ENCODE results near the gene ERLIN1. TPM values are rescaled to one million over a fixed set of nuclear protein-coding genes. Genes with fewer than 3 reads are reported as not detected.

The ERLIN1 gene
- total and polyA plus RNA-seq, 2 experiments from 2014 or later: 32.2 to 63.3 TPM

DNA sequence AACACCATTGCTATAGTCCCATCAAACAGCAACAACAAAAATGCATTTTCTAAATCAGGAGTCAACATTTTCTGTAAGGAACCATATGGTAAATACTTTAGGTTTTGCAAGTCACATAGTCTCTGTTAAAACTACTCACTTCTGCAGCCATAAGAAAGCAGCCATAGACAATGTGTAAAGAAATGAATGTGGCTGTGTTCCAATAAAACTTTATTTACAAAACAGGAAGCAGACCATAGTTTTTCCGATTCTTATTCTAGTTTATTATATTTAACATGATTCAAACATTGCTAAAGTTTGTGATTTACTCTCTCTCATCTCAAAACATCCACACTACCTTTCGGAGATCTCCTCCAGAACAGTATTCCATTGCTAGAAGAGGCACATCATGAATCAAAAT, 36.7 kb upstream of the ERLIN1 start:
- Histone ChIP-seq H3K4me1 (ENCODE audit: insufficient read depth) (no peaks in the 10 kb centered on the region), H2AFZ (no peak overlapping the region), H3K27ac (no peak overlapping the region), H3K9me3 (ENCODE audit: low read depth) (no peaks in the 10 kb centered on the region), H3K27me3 (replicated peaks; ENCODE audit: insufficient read depth) (no peaks in the 10 kb centered on the region), H3F3A (ENCODE audit: insufficient read depth) (no peaks in the 10 kb centered on the region), H4K20me1 (ENCODE audit: insufficient read depth) (no peaks in the 10 kb centered on the region), H3K4me2 (ENCODE audit: unreplicated experiment) (no peak overlapping the region), H3K36me3 (ENCODE audit: low read depth) (peaks cover 58% of the 10 kb centered on the region), H3K9me2 (ENCODE audit: insufficient read depth) (no peaks in the 10 kb centered on the region), H3K4me3 (no peak overlapping the region), H3K9ac (no peak overlapping the region), H3K79me2 (ENCODE audit: insufficient read depth) (peaks cover 28% of the 10 kb centered on the region)
- TF ChIP-seq EZH2phosphoT487 (IDR thresholded peaks at IDR 0.05; ENCODE audit: insufficient read depth, low read depth) (no peak), EZH2 (IDR thresholded peaks at IDR 0.05; ENCODE audit: insufficient read depth, poor library complexity, severe bottlenecking) (no peak)
- in situ Hi-C loops (cut with MboI): no loop called here
- no peak for DNase-seq
- 96 to 97% methylated on average over 2 of the region's 2 CpGs for WGBS, 2 experiments (ENCODE audit: low coverage in 1 of 2, low lambda C conversion rate in 2 of 2, missing lambda C conversion rate in 2 of 2)

DNA sequence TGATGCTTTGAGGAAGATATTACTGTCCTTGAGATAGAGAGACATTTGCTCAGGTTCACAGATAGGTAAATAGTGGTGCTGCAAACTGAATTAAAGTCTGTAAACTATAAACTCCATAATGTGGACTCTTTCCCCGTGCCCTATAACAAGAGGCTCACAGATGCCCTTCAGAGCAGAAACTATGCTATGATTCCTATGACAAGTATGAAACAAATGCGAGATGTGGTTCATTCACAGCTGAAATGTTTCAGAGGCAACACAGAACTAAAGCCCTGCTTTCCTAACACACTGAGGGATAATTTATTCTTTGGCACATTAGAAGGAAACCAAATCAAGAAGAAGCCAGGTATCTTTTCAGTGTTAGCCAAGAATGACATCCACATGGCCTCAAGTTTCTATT, 30.2 kb upstream of the ERLIN1 start:
- WGBS, 2 experiments (ENCODE audit: low coverage in 1 of 2, low lambda C conversion rate in 2 of 2, missing lambda C conversion rate in 2 of 2): 92 to 98% methylated on average over 2 of the region's 2 CpGs
- H3K36me3 ChIP-seq (ENCODE audit: low read depth): peaks cover 53% of the 10 kb centered on the region
- no peaks in the 10 kb centered on the region for H3K79me2 ChIP-seq (ENCODE audit: insufficient read depth)
- TF ChIP-seq EZH2 (IDR thresholded peaks at IDR 0.05; ENCODE audit: insufficient read depth, poor library complexity, severe bottlenecking): no peak
- TF ChIP-seq EZH2phosphoT487 (IDR thresholded peaks at IDR 0.05; ENCODE audit: insufficient read depth, low read depth): no peak
- in situ Hi-C loops (cut with MboI): no loop called here
- no peaks in the 10 kb centered on the region for H3F3A ChIP-seq (ENCODE audit: insufficient read depth)
- no peak overlapping the region for H3K4me2 ChIP-seq (ENCODE audit: unreplicated experiment)
- H4K20me1 ChIP-seq (ENCODE audit: insufficient read depth): no peaks in the 10 kb centered on the region
- H3K27me3 ChIP-seq (replicated peaks; ENCODE audit: insufficient read depth): no peaks in the 10 kb centered on the region
- no peaks in the 10 kb centered on the region for H3K9me2 ChIP-seq (ENCODE audit: insufficient read depth)
- no peak overlapping the region for H3K9ac ChIP-seq
- no peaks in the 10 kb centered on the region for H3K4me1 ChIP-seq (ENCODE audit: insufficient read depth)
- H3K9me3 ChIP-seq (ENCODE audit: low read depth): no peaks in the 10 kb centered on the region
- no peak overlapping the region for H2AFZ ChIP-seq
- no peak for DNase-seq
- no peak overlapping the region for H3K4me3 ChIP-seq
- no peak overlapping the region for H3K27ac ChIP-seq

DNA sequence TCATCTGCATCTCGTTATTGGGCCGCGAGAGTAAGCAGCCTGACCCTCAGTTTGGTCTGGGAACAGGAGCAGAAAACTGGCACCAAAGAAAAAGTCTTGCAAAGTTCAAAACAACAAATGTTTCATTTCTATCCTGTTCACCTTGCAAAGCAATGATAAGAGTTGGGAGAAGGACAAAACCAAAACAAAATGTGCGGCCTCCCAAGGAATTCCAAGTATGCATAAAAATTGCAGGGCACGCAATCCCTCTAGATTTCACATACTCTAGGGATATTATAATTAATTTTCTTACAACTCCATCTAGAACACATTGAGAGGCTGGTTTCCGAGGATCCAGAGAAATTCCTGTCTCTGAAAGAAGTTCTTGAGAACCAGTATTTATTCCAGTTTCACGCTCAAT, 23.5 kb upstream of the ERLIN1 start:
- Histone ChIP-seq H3K36me3 (ENCODE audit: low read depth) (peaks cover 25% of the 10 kb centered on the region; the same call in 1 of the 2 replicates), H2AFZ (no peak overlapping the region), H3K4me2 (ENCODE audit: unreplicated experiment) (no peak overlapping the region), H4K20me1 (ENCODE audit: insufficient read depth) (no peaks in the 10 kb centered on the region), H3F3A (ENCODE audit: insufficient read depth) (no peaks in the 10 kb centered on the region), H3K79me2 (ENCODE audit: insufficient read depth) (no peaks in the 10 kb centered on the region), H3K4me3 (no peak overlapping the region), H3K27me3 (replicated peaks; ENCODE audit: insufficient read depth) (no peaks in the 10 kb centered on the region), H3K27ac (no peak overlapping the region), H3K9me3 (ENCODE audit: low read depth) (no peaks in the 10 kb centered on the region), H3K4me1 (ENCODE audit: insufficient read depth) (0 out of 2 replicates have a peak, but pooled peaks cover 6% of the 10 kb centered on the region), H3K9ac (no peak overlapping the region), H3K9me2 (ENCODE audit: insufficient read depth) (no peaks in the 10 kb centered on the region)
- in situ Hi-C loops (cut with MboI): no loop called here
- peak; percentile 16 for DNase-seq
- WGBS, 2 experiments (ENCODE audit: low coverage in 1 of 2, low lambda C conversion rate in 2 of 2, missing lambda C conversion rate in 2 of 2): 63% methylated on average over 7 of the region's 7 CpGs
- TF ChIP-seq EZH2 (IDR thresholded peaks at IDR 0.05; ENCODE audit: insufficient read depth, poor library complexity, severe bottlenecking) (no peak), EZH2phosphoT487 (IDR thresholded peaks at IDR 0.05; ENCODE audit: insufficient read depth, low read depth) (no peak)

DNA sequence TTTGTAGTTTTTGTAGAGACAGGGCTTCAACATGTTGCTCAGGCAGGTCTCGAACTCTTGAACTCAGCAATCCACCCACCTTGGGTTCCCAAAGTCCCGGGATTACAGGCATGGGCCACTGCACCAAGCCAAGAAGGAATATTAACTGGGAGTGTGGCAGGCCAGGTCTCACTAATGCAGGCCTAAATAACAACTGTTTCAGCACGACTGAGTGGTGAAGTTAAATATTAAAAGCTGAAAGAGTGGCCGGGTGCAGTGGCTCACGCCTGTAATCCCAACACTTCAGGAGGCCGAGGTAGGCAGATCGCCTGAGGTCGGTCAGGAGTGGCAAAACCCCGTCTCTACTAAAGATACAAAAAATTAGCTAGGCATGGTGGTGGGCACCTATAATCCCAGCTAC, 22.4 kb upstream of the ERLIN1 start:
- Histone ChIP-seq H3K9me2 (ENCODE audit: insufficient read depth) (no peaks in the 10 kb centered on the region), H3F3A (ENCODE audit: insufficient read depth) (no peaks in the 10 kb centered on the region), H3K4me1 (ENCODE audit: insufficient read depth) (0 out of 2 replicates have a peak, but pooled peaks cover 6% of the 10 kb centered on the region), H3K27me3 (replicated peaks; ENCODE audit: insufficient read depth) (no peaks in the 10 kb centered on the region), H3K9ac (no peak overlapping the region), H3K9me3 (ENCODE audit: low read depth) (no peaks in the 10 kb centered on the region), H3K79me2 (ENCODE audit: insufficient read depth) (no peaks in the 10 kb centered on the region), H3K4me2 (ENCODE audit: unreplicated experiment) (no peak overlapping the region), H4K20me1 (ENCODE audit: insufficient read depth) (no peaks in the 10 kb centered on the region), H3K36me3 (ENCODE audit: low read depth) (peaks cover 34% of the 10 kb centered on the region; the same call in 1 of the 2 replicates), H3K4me3 (no peak overlapping the region), H3K27ac (no peak overlapping the region), H2AFZ (no peak overlapping the region)
- WGBS, 2 experiments (ENCODE audit: low coverage in 1 of 2, low lambda C conversion rate in 2 of 2, missing lambda C conversion rate in 2 of 2): 91 to 94% methylated on average over 9 of the region's 9 CpGs
- in situ Hi-C loops (cut with MboI): no loop called here
- no peak for DNase-seq
- TF ChIP-seq EZH2phosphoT487 (IDR thresholded peaks at IDR 0.05; ENCODE audit: insufficient read depth, low read depth) (no peak), EZH2 (IDR thresholded peaks at IDR 0.05; ENCODE audit: insufficient read depth, poor library complexity, severe bottlenecking) (no peak)

DNA sequence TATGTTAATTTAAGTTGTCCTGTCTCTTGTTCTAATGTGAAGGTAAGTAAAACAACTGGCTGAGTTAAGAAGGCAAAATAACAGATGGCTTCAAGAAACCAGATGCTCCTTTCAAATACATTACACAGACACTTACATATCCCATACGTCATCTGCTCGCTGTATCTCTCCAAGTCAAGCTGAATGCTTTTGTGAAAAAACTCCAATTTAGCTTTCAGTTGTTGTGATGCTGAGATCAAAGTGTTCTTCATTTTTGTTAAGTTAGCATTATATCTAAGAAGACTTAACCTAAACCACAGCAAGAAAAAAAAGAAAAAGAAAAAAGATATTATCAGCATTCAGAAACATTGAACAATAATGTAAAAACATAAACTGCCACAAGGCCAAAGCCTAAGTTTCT, 18.5 kb upstream of the ERLIN1 start:
- Histone ChIP-seq H3K27me3 (replicated peaks; ENCODE audit: insufficient read depth) (no peaks in the 10 kb centered on the region), H2AFZ (no peak overlapping the region), H3K4me1 (ENCODE audit: insufficient read depth) (0 out of 2 replicates have a peak, but pooled peaks cover 3% of the 10 kb centered on the region), H3K36me3 (ENCODE audit: low read depth) (peaks cover 58% of the 10 kb centered on the region), H4K20me1 (ENCODE audit: insufficient read depth) (no peaks in the 10 kb centered on the region), H3K27ac (no peak overlapping the region), H3K9me3 (ENCODE audit: low read depth) (no peaks in the 10 kb centered on the region), H3F3A (ENCODE audit: insufficient read depth) (no peaks in the 10 kb centered on the region), H3K9ac (no peak overlapping the region), H3K79me2 (ENCODE audit: insufficient read depth) (no peaks in the 10 kb centered on the region), H3K9me2 (ENCODE audit: insufficient read depth) (no peaks in the 10 kb centered on the region), H3K4me3 (no peak overlapping the region), H3K4me2 (ENCODE audit: unreplicated experiment) (no peak overlapping the region)
- TF ChIP-seq EZH2 (IDR thresholded peaks at IDR 0.05; ENCODE audit: insufficient read depth, poor library complexity, severe bottlenecking) (no peak), EZH2phosphoT487 (IDR thresholded peaks at IDR 0.05; ENCODE audit: insufficient read depth, low read depth) (no peak)
- in situ Hi-C loops (cut with MboI): no loop called here
- DNase-seq: no peak
- WGBS, 2 experiments (ENCODE audit: low coverage in 1 of 2, low lambda C conversion rate in 2 of 2, missing lambda C conversion rate in 2 of 2): 87 to 90% methylated on average over 2 of the region's 2 CpGs
